Effector memory CD4-positive, alpha-beta T cell (primary cell): Measurements from ENCODE around the gene FAM167B.

Experiments used
- DNase-seq, 3 donors: peaks; one replicate each; pipeline ENCODE4 v3.0.0-alpha.2; 2020
- H3K27ac ChIP-seq: 2 replicates; pipeline ENCODE4 v1.7.0; 2013; ENCODE audit warnings: mild to moderate bottlenecking, low read length, moderate library complexity; ENCODE audit not compliant: insufficient read depth, poor library complexity, severe bottlenecking
- H3K27me3 ChIP-seq: replicated peaks from 2 replicates; pipeline ENCODE4 v1.7.0; 2013; ENCODE audit warnings: mild to moderate bottlenecking, low read length; ENCODE audit not compliant: insufficient read depth, control insufficient read depth, poor library complexity, severe bottlenecking
- H3K36me3 ChIP-seq: 2 replicates; pipeline ENCODE4 v1.7.0; 2013; ENCODE audit warnings: mild to moderate bottlenecking, low read length, moderate library complexity; ENCODE audit not compliant: control insufficient read depth, insufficient read depth
- H3K4me1 ChIP-seq: 2 replicates; pipeline ENCODE4 v1.7.0; 2013; ENCODE audit warnings: low read length, mild to moderate bottlenecking; ENCODE audit not compliant: control insufficient read depth, insufficient read depth, poor library complexity, severe bottlenecking
- H3K4me3 ChIP-seq: 2 replicates; pipeline ENCODE4 v1.7.0; 2013; ENCODE audit warnings: low read length, low read depth, mild to moderate bottlenecking; ENCODE audit not compliant: insufficient read depth, poor library complexity, severe bottlenecking
- H3K9me3 ChIP-seq: 2 replicates; pipeline ENCODE4 v1.7.0; 2013; ENCODE audit warnings: mild to moderate bottlenecking, low read length, moderate library complexity; ENCODE audit not compliant: control insufficient read depth

FAM167B gene

DNA sequence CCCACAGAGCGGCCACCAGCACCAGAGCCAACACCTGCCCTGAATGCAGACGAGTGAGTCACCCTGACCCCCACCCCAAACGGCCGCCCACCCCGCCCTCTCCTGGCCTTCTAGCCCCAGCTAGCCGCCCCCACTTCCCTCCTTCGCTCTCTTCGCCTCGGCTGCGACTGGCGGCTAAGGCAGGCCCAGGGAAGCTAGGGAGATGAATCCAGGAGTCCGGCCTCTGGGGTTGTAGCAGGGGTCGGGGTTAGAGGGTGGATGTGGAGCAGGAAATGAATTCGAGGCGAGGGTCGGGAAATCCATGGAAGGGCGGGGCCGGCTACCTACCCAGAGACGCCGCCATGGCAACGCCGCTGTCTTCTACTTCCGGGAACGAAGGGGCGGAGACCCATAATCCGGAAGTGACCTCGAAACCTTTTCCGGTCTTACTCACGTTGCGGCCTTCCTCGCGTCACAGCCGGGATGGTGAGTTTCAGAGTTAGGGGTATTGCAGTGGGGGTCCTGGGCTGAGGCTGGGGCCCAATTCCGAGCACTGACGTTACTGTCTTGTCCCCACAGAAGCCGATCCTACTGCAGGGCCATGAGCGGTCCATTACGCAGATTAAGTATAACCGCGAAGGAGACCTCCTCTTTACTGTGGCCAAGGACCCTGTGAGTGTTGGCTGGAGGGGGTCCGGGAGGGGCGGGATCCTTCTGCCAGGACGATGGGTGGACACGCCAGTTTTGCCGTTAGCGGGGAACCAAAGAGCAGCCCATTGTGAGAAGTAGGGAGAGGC, 24.9 kb upstream of the FAM167B start, which contains the start of the genes EIF3I and TMEM234:
Gene EIF3I, plus strand, starts transcription at position 428 of the 776 bp plus-strand sequence. Its CDS starts 35 bp downstream, at position 463.
Gene TMEM234, minus strand, starts transcription at position 374 of the 776 bp plus-strand sequence. Its CDS starts 31 bp downstream, at position 343.
- Histone ChIP-seq H3K27me3 (no peaks in the 10 kb centered on the region), H3K4me3 (peak within 1 kb of the TSS; percentile 70), H3K9me3 (no peaks in the 10 kb centered on the region), H3K36me3 (peaks cover 10% of the 10 kb centered on the region), H3K27ac (peak within 1 kb of the TSS; percentile 96), H3K4me1 (peaks cover 20% of the 10 kb centered on the region)
- peak; percentile 85 to 91 (median 86) for DNase-seq

GRCh38 chr1:32223683-32224082, 23.3 kb upstream of the FAM167B start:
- Histone ChIP-seq H3K4me1 (peaks cover 20% of the 10 kb centered on the region), H3K36me3 (peaks cover 16% of the 10 kb centered on the region), H3K9me3 (no peaks in the 10 kb centered on the region), H3K27ac (peak overlapping the region; percentile 40), H3K27me3 (no peaks in the 10 kb centered on the region), H3K4me3 (no peak overlapping the region)
- DNase-seq: no peak

DNA sequence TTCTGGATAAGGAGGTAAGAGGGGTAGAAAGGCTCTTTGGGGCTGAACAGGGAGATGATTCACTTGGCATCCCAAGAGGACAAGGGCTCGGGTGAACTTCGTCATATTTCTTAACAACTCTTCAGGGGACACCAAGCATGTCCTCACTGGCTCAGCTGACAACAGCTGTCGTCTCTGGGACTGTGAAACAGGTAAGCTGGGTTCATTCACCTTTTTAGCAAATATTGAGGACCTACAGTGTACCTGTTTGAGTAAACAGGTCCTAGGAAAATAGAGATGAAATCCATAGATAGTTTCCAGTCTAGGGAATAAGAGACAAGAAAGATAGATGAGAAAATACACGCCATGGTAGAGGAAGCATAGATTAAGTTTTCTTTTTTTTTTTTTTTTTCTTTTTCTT, 22.7 kb upstream of the FAM167B start:
- Histone ChIP-seq H3K4me3 (no peak overlapping the region), H3K27ac (no peak overlapping the region)

DNA sequence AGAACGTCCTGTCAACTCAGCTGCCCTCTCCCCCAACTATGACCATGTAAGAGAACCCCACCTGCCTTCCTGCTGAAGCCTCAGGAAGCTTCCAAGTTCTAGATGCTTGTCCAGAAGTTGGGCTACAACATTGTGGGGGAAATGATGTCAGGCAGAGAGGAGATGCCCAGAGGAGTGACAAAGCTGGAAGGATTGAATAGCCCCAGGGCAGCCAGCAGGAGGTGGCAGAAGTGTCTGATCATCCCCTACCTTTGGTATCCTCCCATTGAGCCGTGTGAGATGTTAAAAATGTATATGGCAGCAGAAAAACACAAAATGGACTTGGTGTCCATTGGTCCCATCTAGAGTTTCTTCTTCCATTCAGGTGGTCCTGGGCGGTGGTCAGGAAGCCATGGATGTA, 18.3 kb upstream of the FAM167B start:
- Histone ChIP-seq H3K27ac (no peak overlapping the region), H3K27me3 (no peaks in the 10 kb centered on the region), H3K36me3 (peaks cover 48% of the 10 kb centered on the region), H3K4me3 (no peak overlapping the region), H3K9me3 (no peaks in the 10 kb centered on the region), H3K4me1 (peaks cover 1% of the 10 kb centered on the region)
- DNase-seq: no peak

More for the DNA sequence above, 22.7 kb upstream of the FAM167B start:
- Histone ChIP-seq H3K36me3 (peaks cover 21% of the 10 kb centered on the region), H3K27me3 (no peaks in the 10 kb centered on the region), H3K4me1 (peaks cover 20% of the 10 kb centered on the region), H3K9me3 (no peaks in the 10 kb centered on the region)
- no peak for DNase-seq

DNA sequence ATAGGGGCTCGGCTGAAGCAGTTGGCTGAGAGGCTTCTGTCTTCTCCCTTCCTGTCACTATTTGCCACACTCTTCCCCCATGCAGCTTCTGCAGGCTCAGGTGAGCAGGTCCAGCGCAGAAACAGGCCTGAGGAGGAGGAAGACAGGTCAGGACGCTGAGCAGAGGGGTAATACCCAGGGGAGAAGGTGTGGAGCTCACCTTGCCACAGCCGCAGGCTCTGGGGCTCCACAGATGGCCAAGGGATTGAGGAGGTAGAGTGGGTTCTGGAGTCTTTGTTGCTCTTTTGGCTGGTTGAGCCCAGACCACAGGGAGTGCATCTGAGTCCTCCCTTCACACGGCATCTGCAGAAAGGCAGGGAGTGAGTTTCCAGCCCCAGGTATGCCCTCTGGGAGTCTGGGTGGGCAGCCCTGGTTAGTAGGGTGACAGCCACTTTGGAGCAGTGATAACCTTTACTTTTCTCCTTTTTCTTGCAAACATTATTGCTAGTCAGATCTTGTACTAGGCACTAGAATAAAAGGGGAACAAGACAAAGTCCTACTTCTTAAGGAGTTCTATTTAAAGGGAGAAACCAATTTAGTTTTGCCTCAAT, 15.1 kb upstream of the FAM167B start:
- Histone ChIP-seq H3K27ac (no peak overlapping the region), H3K4me3 (no peak overlapping the region), H3K36me3 (peaks cover 41% of the 10 kb centered on the region), H3K9me3 (no peaks in the 10 kb centered on the region), H3K27me3 (no peaks in the 10 kb centered on the region), H3K4me1 (no peaks in the 10 kb centered on the region)
- DNase-seq: no peak

DNA sequence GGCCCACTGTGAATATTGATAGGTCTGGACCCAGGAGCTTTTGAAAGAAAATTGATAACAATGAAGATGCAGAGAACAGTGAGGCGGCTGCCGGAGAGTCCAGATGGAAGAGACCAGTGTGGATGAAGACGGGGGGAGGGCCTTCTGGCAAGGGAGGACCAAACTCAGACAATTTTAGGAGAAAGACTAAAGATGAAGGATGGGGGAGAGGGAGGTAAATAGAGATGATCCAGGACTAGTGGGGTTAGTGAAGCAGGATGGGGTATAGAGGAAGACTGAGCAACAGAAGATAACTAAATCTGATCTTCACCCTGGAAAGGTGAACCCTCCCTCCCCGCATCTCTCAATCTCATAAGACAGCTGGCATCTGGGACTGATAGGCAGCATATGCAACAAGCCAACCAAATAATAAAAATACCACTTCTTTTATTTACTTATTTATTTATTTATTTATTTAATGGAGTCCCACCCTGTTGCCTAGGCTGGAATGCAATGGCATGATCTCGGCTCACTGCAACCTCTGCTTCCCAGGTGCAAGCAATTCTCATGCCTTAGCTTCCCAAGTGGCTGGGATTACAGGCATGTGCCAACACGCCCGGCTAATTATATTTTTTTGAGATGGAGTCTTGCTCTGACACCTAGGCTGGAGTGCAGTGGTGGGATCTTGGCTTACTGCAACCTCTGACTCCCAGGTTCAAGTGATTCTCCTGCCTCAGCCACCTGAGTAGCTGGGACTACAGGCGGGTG, 14.3 kb upstream of the FAM167B start:
- no peak for DNase-seq
- Histone ChIP-seq H3K9me3 (no peaks in the 10 kb centered on the region), H3K4me1 (no peaks in the 10 kb centered on the region), H3K27ac (no peak overlapping the region), H3K4me3 (no peak overlapping the region), H3K36me3 (peaks cover 40% of the 10 kb centered on the region), H3K27me3 (no peaks in the 10 kb centered on the region)

GRCh38 chr1:32234792-32235191, 12.2 kb upstream of the FAM167B start:
- Histone ChIP-seq H3K27ac (no peak overlapping the region), H3K4me3 (no peak overlapping the region), H3K9me3 (no peaks in the 10 kb centered on the region), H3K36me3 (peaks cover 27% of the 10 kb centered on the region), H3K27me3 (no peaks in the 10 kb centered on the region), H3K4me1 (no peaks in the 10 kb centered on the region)
- no peak for DNase-seq

DNA sequence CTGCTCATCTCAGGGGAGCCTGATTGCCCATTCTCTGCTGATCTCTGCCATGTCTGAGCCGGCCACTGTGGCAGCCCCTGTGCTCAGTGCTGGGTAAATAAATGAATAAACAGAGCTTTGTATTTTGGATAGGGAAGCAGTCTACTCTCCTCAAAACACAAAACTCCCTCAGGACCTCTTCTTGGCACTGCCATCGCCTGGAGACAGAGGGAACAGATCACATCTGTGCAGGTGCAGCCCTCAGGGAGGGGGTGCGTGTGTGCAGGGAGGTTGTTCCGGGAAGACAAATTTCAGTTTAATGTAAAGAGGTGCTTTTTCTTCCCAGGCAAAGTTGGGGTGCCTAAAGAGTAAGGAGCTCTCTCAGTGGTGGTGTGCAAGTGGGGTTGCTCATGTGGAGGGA, 7.7 kb upstream of the FAM167B start:
- Histone ChIP-seq H3K4me3 (no peak overlapping the region), H3K9me3 (no peaks in the 10 kb centered on the region), H3K27ac (no peak overlapping the region), H3K4me1 (peaks cover 14% of the 10 kb centered on the region), H3K27me3 (no peaks in the 10 kb centered on the region), H3K36me3 (no peaks in the 10 kb centered on the region)
- DNase-seq: no peak

- Histone ChIP-seq H3K4me1 (peaks cover 14% of the 10 kb centered on the region), H3K4me3 (peak overlapping the region; percentile 80), H3K9me3 (no peaks in the 10 kb centered on the region), H3K27ac (no peak overlapping the region), H3K36me3 (no peaks in the 10 kb centered on the region), H3K27me3 (no peaks in the 10 kb centered on the region)
- no peak for DNase-seq
These were observed 7.3 kb upstream of the FAM167B start for GRCh38 chr1:32239790-32240139.
